Loucy (cell line): ENCODE measurements around the gene LTK.

Experiments used
- CTCF ChIP-seq: fragments of 200-600 bp; sonication (generic); conservative IDR thresholded peaks from 2 replicates; pipeline ENCODE4 v1.5.1; 2014; ENCODE audit warnings: mild to moderate bottlenecking, antibody characterized with exemption, low read length
- EZH2phosphoT487 ChIP-seq: fragments of 200-600 bp; IDR thresholded peaks from 2 replicates; pipeline ENCODE4 v1.6.1; 2018; ENCODE audit warnings: antibody characterized with exemption, mild to moderate bottlenecking, moderate library complexity, borderline replicate concordance

GRCh38 chr15:41558400-41559238 is 45.0 kb upstream of the LTK start, which contains the start of gene TYRO3:
- no peak for TF ChIP-seq CTCF
- no peak for TF ChIP-seq EZH2phosphoT487
